ENCODE measurements around the gene ARIH2. TPM values are rescaled to one million over a fixed set of nuclear protein-coding genes. Genes with fewer than 3 reads are reported as not detected.

The ARIH2 gene
- total and polyA plus RNA-seq, 4 donors: 66.6 to 96.4 (median 81.4) TPM

- no peak for DNase-seq (ENCODE audit: low read depth in 4 of 6, low spot score in 6 of 6)
- Histone ChIP-seq H3K36me3 (ENCODE audit: control insufficient read depth, insufficient read depth, low read length) (peaks cover 8% of the 10 kb centered on the region), H3K4me3 (ENCODE audit: low read depth, low read length) (no peak overlapping the region), H3K9me3 (ENCODE audit: control insufficient read depth, insufficient read depth, low read length) (no peaks in the 10 kb centered on the region), H3K27ac (ENCODE audit: low read depth, low read length) (no peak overlapping the region), H3K4me1 (ENCODE audit: control insufficient read depth, insufficient read depth, low read length) (no peaks in the 10 kb centered on the region), H3K27me3 (ENCODE audit: control insufficient read depth, insufficient read depth, low read length) (no peaks in the 10 kb centered on the region)
- no CpG with 5 or more reads among the region's 4 CpGs for WGBS (ENCODE audit: insufficient coverage)
Observed at GRCh38 chr3:48945891-48946549, 27.4 kb downstream of the ARIH2 start.

- Histone ChIP-seq H3K27ac (ENCODE audit: low read depth, low read length) (no peak overlapping the region), H3K9me3 (ENCODE audit: control insufficient read depth, insufficient read depth, low read length) (no peaks in the 10 kb centered on the region), H3K4me1 (ENCODE audit: control insufficient read depth, insufficient read depth, low read length) (no peaks in the 10 kb centered on the region), H3K27me3 (ENCODE audit: control insufficient read depth, insufficient read depth, low read length) (no peaks in the 10 kb centered on the region), H3K4me3 (ENCODE audit: low read depth, low read length) (no peak overlapping the region), H3K36me3 (ENCODE audit: control insufficient read depth, insufficient read depth, low read length) (peaks cover 13% of the 10 kb centered on the region)
- no peak for DNase-seq (ENCODE audit: low read depth in 4 of 6, low spot score in 6 of 6)
- WGBS (ENCODE audit: insufficient coverage): no CpG with 5 or more reads among the region's 2 CpGs
Observed at GRCh38 chr3:48949376-48949717, 30.7 kb downstream of the ARIH2 start.

GRCh38 chr3:48950051-48950450 lies 31.4 kb downstream of the ARIH2 start:
- Histone ChIP-seq H3K27ac (ENCODE audit: low read depth, low read length) (no peak overlapping the region), H3K36me3 (ENCODE audit: control insufficient read depth, insufficient read depth, low read length) (peaks cover 10% of the 10 kb centered on the region)
- WGBS (ENCODE audit: insufficient coverage): no CpG with 5 or more reads among the region's 1 CpG

GRCh38 chr3:48951764-48952163 lies 33.1 kb downstream of the ARIH2 start:
- WGBS (ENCODE audit: insufficient coverage): no CpG with 5 or more reads among the region's 4 CpGs
- peaks cover 10% of the 10 kb centered on the region for H3K36me3 ChIP-seq (ENCODE audit: control insufficient read depth, insufficient read depth, low read length)
- no peaks in the 10 kb centered on the region for H3K27me3 ChIP-seq (ENCODE audit: control insufficient read depth, insufficient read depth, low read length)
- H3K27ac ChIP-seq (ENCODE audit: low read depth, low read length): no peak overlapping the region
- DNase-seq (ENCODE audit: low read depth in 4 of 6, low spot score in 6 of 6): no peak
- H3K4me3 ChIP-seq (ENCODE audit: low read depth, low read length): no peak overlapping the region
- H3K4me1 ChIP-seq (ENCODE audit: control insufficient read depth, insufficient read depth, low read length): no peaks in the 10 kb centered on the region
- no peaks in the 10 kb centered on the region for H3K9me3 ChIP-seq (ENCODE audit: control insufficient read depth, insufficient read depth, low read length)

More at GRCh38 chr3:48950051-48950450, 31.4 kb downstream of the ARIH2 start:
- Histone ChIP-seq H3K4me1 (ENCODE audit: control insufficient read depth, insufficient read depth, low read length) (no peaks in the 10 kb centered on the region), H3K4me3 (ENCODE audit: low read depth, low read length) (no peak overlapping the region), H3K9me3 (ENCODE audit: control insufficient read depth, insufficient read depth, low read length) (no peaks in the 10 kb centered on the region), H3K27me3 (ENCODE audit: control insufficient read depth, insufficient read depth, low read length) (no peaks in the 10 kb centered on the region)
- DNase-seq (ENCODE audit: low read depth in 4 of 6, low spot score in 6 of 6): no peak

GRCh38 chr3:48952510-48953118 lies 34.0 kb downstream of the ARIH2 start:
- H3K27ac ChIP-seq (ENCODE audit: low read depth, low read length): no peak overlapping the region
- no peaks in the 10 kb centered on the region for H3K27me3 ChIP-seq (ENCODE audit: control insufficient read depth, insufficient read depth, low read length)
- H3K4me1 ChIP-seq (ENCODE audit: control insufficient read depth, insufficient read depth, low read length): no peaks in the 10 kb centered on the region
- WGBS (ENCODE audit: insufficient coverage): 84% methylated on average over 5 of the region's 8 CpGs
- DNase-seq (ENCODE audit: low read depth in 4 of 6, low spot score in 6 of 6): peak in 3 of 6 donors; percentile 2 to 43 (median 7)
- H3K9me3 ChIP-seq (ENCODE audit: control insufficient read depth, insufficient read depth, low read length): no peaks in the 10 kb centered on the region
- peaks cover 10% of the 10 kb centered on the region for H3K36me3 ChIP-seq (ENCODE audit: control insufficient read depth, insufficient read depth, low read length)
- no peak overlapping the region for H3K4me3 ChIP-seq (ENCODE audit: low read depth, low read length)

GRCh38 chr3:48957006-48957705 lies 38.5 kb downstream of the ARIH2 start:
- peaks cover 25% of the 10 kb centered on the region for H3K36me3 ChIP-seq (ENCODE audit: control insufficient read depth, insufficient read depth, low read length)
- H3K4me1 ChIP-seq (ENCODE audit: control insufficient read depth, insufficient read depth, low read length): no peaks in the 10 kb centered on the region
- WGBS (ENCODE audit: insufficient coverage): 86% methylated on average over 1 of the region's 2 CpGs
- no peak overlapping the region for H3K27ac ChIP-seq (ENCODE audit: low read depth, low read length)
- no peaks in the 10 kb centered on the region for H3K9me3 ChIP-seq (ENCODE audit: control insufficient read depth, insufficient read depth, low read length)
- no peak overlapping the region for H3K4me3 ChIP-seq (ENCODE audit: low read depth, low read length)
- no peak for DNase-seq (ENCODE audit: low read depth in 4 of 6, low spot score in 6 of 6)
- H3K27me3 ChIP-seq (ENCODE audit: control insufficient read depth, insufficient read depth, low read length): no peaks in the 10 kb centered on the region

GRCh38 chr3:48960841-48961413 lies 42.3 kb downstream of the ARIH2 start:
- WGBS (ENCODE audit: insufficient coverage): 63% methylated on average over 2 of the region's 4 CpGs
- Histone ChIP-seq H3K36me3 (ENCODE audit: control insufficient read depth, insufficient read depth, low read length) (peaks cover 26% of the 10 kb centered on the region), H3K9me3 (ENCODE audit: control insufficient read depth, insufficient read depth, low read length) (no peaks in the 10 kb centered on the region), H3K27ac (ENCODE audit: low read depth, low read length) (no peak overlapping the region), H3K27me3 (ENCODE audit: control insufficient read depth, insufficient read depth, low read length) (no peaks in the 10 kb centered on the region), H3K4me1 (ENCODE audit: control insufficient read depth, insufficient read depth, low read length) (no peaks in the 10 kb centered on the region), H3K4me3 (ENCODE audit: low read depth, low read length) (no peak overlapping the region)
- DNase-seq (ENCODE audit: low read depth in 4 of 6, low spot score in 6 of 6): peak in 2 of 6 donors; percentile 0 to 78

- no CpG with 5 or more reads among the region's 2 CpGs for WGBS (ENCODE audit: insufficient coverage)
- Histone ChIP-seq H3K27me3 (ENCODE audit: control insufficient read depth, insufficient read depth, low read length) (no peaks in the 10 kb centered on the region), H3K36me3 (ENCODE audit: control insufficient read depth, insufficient read depth, low read length) (peaks cover 32% of the 10 kb centered on the region), H3K4me1 (ENCODE audit: control insufficient read depth, insufficient read depth, low read length) (no peaks in the 10 kb centered on the region), H3K4me3 (ENCODE audit: low read depth, low read length) (no peak overlapping the region), H3K9me3 (ENCODE audit: control insufficient read depth, insufficient read depth, low read length) (no peaks in the 10 kb centered on the region), H3K27ac (ENCODE audit: low read depth, low read length) (no peak overlapping the region)
- DNase-seq (ENCODE audit: low read depth in 4 of 6, low spot score in 6 of 6): no peak
Observed at GRCh38 chr3:48962340-48962739, 43.7 kb downstream of the ARIH2 start.

- no peaks in the 10 kb centered on the region for H3K4me1 ChIP-seq (ENCODE audit: control insufficient read depth, insufficient read depth, low read length)
- H3K36me3 ChIP-seq (ENCODE audit: control insufficient read depth, insufficient read depth, low read length): peaks cover 28% of the 10 kb centered on the region
- H3K9me3 ChIP-seq (ENCODE audit: control insufficient read depth, insufficient read depth, low read length): no peaks in the 10 kb centered on the region
- WGBS (ENCODE audit: insufficient coverage): no CpG with 5 or more reads among the region's 4 CpGs
- no peak overlapping the region for H3K4me3 ChIP-seq (ENCODE audit: low read depth, low read length)
- no peak for DNase-seq (ENCODE audit: low read depth in 4 of 6, low spot score in 6 of 6)
- H3K27me3 ChIP-seq (ENCODE audit: control insufficient read depth, insufficient read depth, low read length): no peaks in the 10 kb centered on the region
- H3K27ac ChIP-seq (ENCODE audit: low read depth, low read length): no peak overlapping the region
Observed at GRCh38 chr3:48962939-48963338, 44.3 kb downstream of the ARIH2 start.

Measured in spinal cord (tissue), 10 donors.